ENCODE data around the gene SUGCT.

GRCh38 chr7:40133561-40134427, 1.0 kb upstream of the SUGCT start:
- TF ChIP-seq POLR2A (IDR thresholded peaks at IDR 0.05) (no peak), CTCF (IDR thresholded peaks at IDR 0.05) (no peak), POLR2AphosphoS5 (IDR thresholded peaks at IDR 0.05) (no peak)

Measured in stomach (tissue), 4 donors.